ENCODE measurements around the gene CWF19L1. TPM values are rescaled to one million over a fixed set of nuclear protein-coding genes. Genes with fewer than 3 reads are reported as not detected.

The CWF19L1 gene
- total and polyA plus RNA-seq, 2 of the 13 experiments (the other 11 are each of a cell fraction or from before 2014, with no cell fraction given), result 13.6 to 42.1 TPM

DNA sequence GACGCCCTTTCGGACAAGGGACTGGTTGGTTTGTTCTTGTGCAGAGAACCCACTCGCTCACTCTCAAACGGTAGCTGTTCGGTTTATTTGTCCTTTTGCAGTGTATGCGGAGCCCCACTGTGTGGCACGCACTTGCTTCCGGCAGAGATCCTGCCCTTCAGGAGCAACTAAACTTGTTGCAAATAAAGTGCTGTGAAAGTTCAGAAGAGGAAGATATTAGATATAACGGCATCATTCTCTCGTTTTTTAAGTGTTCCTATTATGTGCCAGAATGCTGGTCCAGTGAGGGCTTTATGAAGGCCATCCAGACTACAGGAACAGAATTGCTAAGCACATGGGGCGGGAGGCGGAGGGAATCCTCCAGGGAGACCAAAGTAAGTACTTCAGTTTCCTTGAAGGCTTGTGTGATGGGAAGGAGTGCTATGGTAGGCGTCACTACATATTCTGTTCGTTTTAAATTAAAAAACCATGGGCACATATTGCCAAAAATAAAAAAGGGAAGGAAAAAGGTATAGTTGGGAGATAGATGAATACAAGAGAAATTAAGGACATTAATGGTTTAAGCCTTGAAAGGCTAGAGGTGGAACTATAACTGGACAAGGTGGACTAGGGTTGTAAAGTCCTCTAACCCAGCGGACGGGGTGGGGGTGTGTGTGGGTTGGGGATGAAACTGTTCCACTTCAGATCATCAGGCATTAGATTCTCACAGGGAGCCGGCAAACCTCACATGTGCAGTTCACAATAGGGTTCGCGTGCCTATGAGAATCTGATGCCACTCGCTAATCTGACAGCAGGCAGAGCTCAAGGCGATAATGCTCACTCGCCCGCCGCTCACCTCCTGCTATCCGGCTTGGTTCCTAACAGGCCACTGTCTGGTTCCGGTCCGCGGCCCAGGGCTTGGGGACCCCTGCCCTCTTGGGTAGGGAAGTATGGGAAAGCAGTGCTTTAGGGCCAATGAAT lies 80.9 kb downstream of the CWF19L1 start (continued):
- TF ChIP-seq, protein P1, sequence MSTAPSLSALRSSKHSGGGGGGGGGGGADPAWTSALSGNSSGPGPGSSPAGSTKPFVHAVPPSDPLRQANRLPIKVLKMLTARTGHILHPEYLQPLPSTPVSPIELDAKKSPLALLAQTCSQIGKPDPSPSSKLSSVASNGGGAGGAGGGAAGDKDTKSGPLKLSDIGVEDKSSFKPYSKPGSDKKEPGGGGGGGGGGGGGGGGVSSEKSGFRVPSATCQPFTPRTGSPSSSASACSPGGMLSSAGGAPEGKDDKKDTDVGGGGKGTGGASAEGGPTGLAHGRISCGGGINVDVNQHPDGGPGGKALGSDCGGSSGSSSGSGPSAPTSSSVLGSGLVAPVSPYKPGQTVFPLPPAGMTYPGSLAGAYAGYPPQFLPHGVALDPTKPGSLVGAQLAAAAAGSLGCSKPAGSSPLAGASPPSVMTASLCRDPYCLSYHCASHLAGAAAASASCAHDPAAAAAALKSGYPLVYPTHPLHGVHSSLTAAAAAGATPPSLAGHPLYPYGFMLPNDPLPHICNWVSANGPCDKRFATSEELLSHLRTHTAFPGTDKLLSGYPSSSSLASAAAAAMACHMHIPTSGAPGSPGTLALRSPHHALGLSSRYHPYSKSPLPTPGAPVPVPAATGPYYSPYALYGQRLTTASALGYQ (CRISPR knock-in tag; IDR thresholded peaks at IDR 0.05), result no peak
- TF ChIP-seq ESRRA (CRISPR knock-in tag; IDR thresholded peaks at IDR 0.05; ENCODE audit: low read depth) (no peak), NFKBIZ (CRISPR knock-in tag; IDR thresholded peaks at IDR 0.05) (no peak), GATAD1 (CRISPR knock-in tag; IDR thresholded peaks at IDR 0.05) (no peak; the same call in 1 of the 2 replicates), KDM5B (CRISPR knock-in tag; IDR thresholded peaks at IDR 0.05; ENCODE audit: borderline replicate concordance) (no peak), GPN1 (CRISPR knock-in tag; IDR thresholded peaks at IDR 0.05; ENCODE audit: borderline replicate concordance) (no peak), TAF15 (IDR thresholded peaks at IDR 0.05; ENCODE audit: low read depth, low read length, poor library complexity, severe bottlenecking) (no peak), JUNB (CRISPR knock-in tag; IDR thresholded peaks at IDR 0.05; ENCODE audit: borderline replicate concordance) (no peak), ZNF20 (CRISPR knock-in tag; IDR thresholded peaks at IDR 0.05) (no peak), CCDC6 (CRISPR knock-in tag; IDR thresholded peaks at IDR 0.05) (no peak), ZNF451 (CRISPR knock-in tag; IDR thresholded peaks at IDR 0.05) (no peak), ZNF562 (CRISPR knock-in tag; IDR thresholded peaks at IDR 0.05; ENCODE audit: borderline replicate concordance) (no peak), ZNF546 (CRISPR knock-in tag; conservative IDR thresholded peaks at IDR 0.05) (no peak)
- TF ChIP-seq, protein P2, sequence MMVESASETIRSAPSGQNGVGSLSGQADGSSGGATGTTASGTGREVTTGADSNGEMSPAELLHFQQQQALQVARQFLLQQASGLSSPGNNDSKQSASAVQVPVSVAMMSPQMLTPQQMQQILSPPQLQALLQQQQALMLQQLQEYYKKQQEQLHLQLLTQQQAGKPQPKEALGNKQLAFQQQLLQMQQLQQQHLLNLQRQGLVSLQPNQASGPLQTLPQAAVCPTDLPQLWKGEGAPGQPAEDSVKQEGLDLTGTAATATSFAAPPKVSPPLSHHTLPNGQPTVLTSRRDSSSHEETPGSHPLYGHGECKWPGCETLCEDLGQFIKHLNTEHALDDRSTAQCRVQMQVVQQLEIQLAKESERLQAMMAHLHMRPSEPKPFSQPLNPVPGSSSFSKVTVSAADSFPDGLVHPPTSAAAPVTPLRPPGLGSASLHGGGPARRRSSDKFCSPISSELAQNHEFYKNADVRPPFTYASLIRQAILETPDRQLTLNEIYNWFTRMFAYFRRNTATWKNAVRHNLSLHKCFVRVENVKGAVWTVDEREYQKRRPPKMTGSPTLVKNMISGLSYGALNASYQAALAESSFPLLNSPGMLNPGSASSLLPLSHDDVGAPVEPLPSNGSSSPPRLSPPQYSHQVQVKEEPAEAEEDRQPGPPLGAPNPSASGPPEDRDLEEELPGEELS (CRISPR knock-in tag; IDR thresholded peaks at IDR 0.05), result no peak
- TF ChIP-seq, protein P3, sequence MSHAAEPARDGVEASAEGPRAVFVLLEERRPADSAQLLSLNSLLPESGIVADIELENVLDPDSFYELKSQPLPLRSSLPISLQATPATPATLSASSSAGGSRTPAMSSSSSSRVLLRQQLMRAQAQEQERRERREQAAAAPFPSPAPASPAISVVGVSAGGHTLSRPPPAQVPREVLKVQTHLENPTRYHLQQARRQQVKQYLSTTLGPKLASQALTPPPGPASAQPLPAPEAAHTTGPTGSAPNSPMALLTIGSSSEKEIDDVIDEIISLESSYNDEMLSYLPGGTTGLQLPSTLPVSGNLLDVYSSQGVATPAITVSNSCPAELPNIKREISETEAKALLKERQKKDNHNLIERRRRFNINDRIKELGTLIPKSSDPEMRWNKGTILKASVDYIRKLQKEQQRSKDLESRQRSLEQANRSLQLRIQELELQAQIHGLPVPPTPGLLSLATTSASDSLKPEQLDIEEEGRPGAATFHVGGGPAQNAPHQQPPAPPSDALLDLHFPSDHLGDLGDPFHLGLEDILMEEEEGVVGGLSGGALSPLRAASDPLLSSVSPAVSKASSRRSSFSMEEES (CRISPR knock-in tag; IDR thresholded peaks at IDR 0.05), result no peak
- TF ChIP-seq, protein P4, sequence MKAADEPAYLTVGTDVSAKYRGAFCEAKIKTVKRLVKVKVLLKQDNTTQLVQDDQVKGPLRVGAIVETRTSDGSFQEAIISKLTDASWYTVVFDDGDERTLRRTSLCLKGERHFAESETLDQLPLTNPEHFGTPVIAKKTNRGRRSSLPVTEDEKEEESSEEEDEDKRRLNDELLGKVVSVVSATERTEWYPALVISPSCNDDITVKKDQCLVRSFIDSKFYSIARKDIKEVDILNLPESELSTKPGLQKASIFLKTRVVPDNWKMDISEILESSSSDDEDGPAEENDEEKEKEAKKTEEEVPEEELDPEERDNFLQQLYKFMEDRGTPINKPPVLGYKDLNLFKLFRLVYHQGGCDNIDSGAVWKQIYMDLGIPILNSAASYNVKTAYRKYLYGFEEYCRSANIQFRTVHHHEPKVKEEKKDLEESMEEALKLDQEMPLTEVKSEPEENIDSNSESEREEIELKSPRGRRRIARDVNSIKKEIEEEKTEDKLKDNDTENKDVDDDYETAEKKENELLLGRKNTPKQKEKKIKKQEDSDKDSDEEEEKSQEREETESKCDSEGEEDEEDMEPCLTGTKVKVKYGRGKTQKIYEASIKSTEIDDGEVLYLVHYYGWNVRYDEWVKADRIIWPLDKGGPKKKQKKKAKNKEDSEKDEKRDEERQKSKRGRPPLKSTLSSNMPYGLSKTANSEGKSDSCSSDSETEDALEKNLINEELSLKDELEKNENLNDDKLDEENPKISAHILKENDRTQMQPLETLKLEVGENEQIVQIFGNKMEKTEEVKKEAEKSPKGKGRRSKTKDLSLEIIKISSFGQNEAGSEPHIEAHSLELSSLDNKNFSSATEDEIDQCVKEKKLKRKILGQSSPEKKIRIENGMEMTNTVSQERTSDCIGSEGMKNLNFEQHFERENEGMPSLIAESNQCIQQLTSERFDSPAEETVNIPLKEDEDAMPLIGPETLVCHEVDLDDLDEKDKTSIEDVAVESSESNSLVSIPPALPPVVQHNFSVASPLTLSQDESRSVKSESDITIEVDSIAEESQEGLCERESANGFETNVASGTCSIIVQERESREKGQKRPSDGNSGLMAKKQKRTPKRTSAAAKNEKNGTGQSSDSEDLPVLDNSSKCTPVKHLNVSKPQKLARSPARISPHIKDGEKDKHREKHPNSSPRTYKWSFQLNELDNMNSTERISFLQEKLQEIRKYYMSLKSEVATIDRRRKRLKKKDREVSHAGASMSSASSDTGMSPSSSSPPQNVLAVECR (CRISPR knock-in tag; IDR thresholded peaks at IDR 0.05; ENCODE audit: borderline replicate concordance), result no peak; the same call in none of the 2 replicates
- TF ChIP-seq, protein P5, sequence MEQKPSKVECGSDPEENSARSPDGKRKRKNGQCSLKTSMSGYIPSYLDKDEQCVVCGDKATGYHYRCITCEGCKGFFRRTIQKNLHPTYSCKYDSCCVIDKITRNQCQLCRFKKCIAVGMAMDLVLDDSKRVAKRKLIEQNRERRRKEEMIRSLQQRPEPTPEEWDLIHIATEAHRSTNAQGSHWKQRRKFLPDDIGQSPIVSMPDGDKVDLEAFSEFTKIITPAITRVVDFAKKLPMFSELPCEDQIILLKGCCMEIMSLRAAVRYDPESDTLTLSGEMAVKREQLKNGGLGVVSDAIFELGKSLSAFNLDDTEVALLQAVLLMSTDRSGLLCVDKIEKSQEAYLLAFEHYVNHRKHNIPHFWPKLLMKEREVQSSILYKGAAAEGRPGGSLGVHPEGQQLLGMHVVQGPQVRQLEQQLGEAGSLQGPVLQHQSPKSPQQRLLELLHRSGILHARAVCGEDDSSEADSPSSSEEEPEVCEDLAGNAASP (CRISPR knock-in tag; IDR thresholded peaks at IDR 0.05; ENCODE audit: borderline replicate concordance), result no peak

Data from HepG2 (cell line).